H1 (cell line): ENCODE measurements around the gene ZBTB46. TPM values are rescaled to one million over a fixed set of nuclear protein-coding genes. Genes with fewer than 3 reads are reported as not detected.

Source experiments
- CBX5 ChIP-seq: fragments of 300-800, 300-1000 bp; sonication (generic); IDR thresholded peaks from 2 replicates; pipeline ENCODE4 v1.7.1; 2016; ENCODE audit warnings: antibody characterized with exemption, low read length, low read depth
- CHD1 ChIP-seq: IDR thresholded peaks from 2 replicates; pipeline ENCODE4 v1.6.1; 2012; ENCODE audit warnings: low read depth, low read length, improper control_type of control experiment
- EGR1 ChIP-seq: IDR thresholded peaks from 2 replicates; pipeline ENCODE4 v1.6.1; 2011; ENCODE audit warnings: low read depth, low read length, borderline replicate concordance
- RFX5 ChIP-seq: IDR thresholded peaks from 2 replicates; pipeline ENCODE4 v1.6.1; 2011; ENCODE audit warnings: low read depth, low read length, improper control_type of control experiment, borderline replicate concordance
- RNF2 ChIP-seq: fragments of 200-900, 300-1000 bp; sonication (generic); IDR thresholded peaks from 2 replicates; pipeline ENCODE4 v1.7.1; 2016; ENCODE audit warnings: borderline replicate concordance, low read depth, mild to moderate bottlenecking, antibody characterized with exemption, low read length; ENCODE audit not compliant: poor library complexity, severe bottlenecking; ENCODE audit errors: missing control alignments
- SIRT6 ChIP-seq: IDR thresholded peaks from one replicate; pipeline ENCODE4 v1.7.1; 2012; ENCODE audit warnings: low read length, inconsistent platforms
- TEAD4 ChIP-seq: IDR thresholded peaks from 2 replicates; pipeline ENCODE4 v1.6.1; 2012; ENCODE audit warnings: low read depth, low read length, inconsistent platforms, mixed read lengths
- YY1 ChIP-seq: IDR thresholded peaks from 2 replicates; pipeline ENCODE4 v1.6.1; 2011; ENCODE audit warnings: low read depth, mild to moderate bottlenecking, low read length
- polyA plus RNA-seq, 7 experiments: library from polyadenylated mRNA; depleted of rRNA in 3 of 7; stranded (reverse) in 5 of 7; unstranded in 2 of 7; fragments of >200 nt in 5 of 7; fragments of 200-250 nt in 2 of 7; gene quantifications; 1 replicate in 5 of 7; 2 replicates in 1 of 7; 4 replicates in 1 of 7; pipeline versions ENCODE4 v1.2.1 to v1.2.3, GENCODE V29; 2011 to 2013; ENCODE audit warnings: missing spikeins in 2 of 7, mixed read lengths in 2 of 7
- total RNA-seq: library from RNA; stranded (reverse); fragmentation: NEBNext Ultra II Directional; extraction: Animal tissue kit (Norgen Biotek cat#: 25700); gene quantifications from 2 replicates; pipeline ENCODE4 v1.2.1, GENCODE V29; 2021
- TF ChIP-seq, protein P1 (sequence below): IDR thresholded peaks from 2 replicates; pipeline ENCODE4 v1.6.1; 2011; ENCODE audit warnings: low read length, improper control_type of control experiment

ZBTB46 gene
- total and polyA plus RNA-seq, 2 of the 8 experiments (the other 6 are each of a cell fraction or from before 2014, with no cell fraction given), result 6.4 to 22.4 TPM

DNA sequence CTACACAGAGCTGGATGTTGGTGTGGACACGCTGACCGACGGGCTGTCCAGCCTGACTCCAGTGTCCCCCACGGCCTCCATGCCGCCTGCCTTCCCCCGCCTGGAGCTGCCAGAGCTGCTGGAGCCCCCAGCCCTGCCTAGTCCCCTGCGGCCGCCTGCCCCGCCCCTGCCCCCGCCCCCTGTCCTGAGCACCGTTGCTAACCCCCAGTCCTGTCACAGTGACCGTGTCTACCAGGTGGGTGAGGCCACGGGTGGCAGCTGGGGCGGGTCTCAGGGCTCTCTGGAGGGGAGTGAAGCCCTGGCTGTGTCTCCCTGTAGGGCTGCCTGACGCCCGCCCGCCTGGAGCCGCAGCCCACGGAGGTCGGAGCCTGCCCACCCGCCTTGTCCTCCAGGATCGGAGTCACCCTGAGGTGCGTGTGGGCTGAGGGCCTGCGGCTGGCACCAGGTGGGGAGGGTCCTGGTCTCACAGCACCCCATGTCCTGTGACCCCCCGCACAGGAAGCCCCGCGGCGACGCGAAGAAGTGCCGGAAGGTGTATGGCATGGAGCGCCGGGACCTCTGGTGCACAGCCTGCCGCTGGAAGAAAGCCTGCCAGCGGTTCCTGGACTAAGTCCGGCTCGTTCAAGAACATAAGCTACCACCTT lies 88.6 kb downstream of the ZBTB46 start (continued):
- no peak for TF ChIP-seq YY1
- TF ChIP-seq RFX5, result no peak
- TF ChIP-seq, protein P1, sequence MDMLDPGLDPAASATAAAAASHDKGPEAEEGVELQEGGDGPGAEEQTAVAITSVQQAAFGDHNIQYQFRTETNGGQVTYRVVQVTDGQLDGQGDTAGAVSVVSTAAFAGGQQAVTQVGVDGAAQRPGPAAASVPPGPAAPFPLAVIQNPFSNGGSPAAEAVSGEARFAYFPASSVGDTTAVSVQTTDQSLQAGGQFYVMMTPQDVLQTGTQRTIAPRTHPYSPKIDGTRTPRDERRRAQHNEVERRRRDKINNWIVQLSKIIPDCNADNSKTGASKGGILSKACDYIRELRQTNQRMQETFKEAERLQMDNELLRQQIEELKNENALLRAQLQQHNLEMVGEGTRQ, result no peak
- TF ChIP-seq CHD1, result no peak
- TF ChIP-seq CBX5, result no peak
- no peak for TF ChIP-seq TEAD4
- no peak for TF ChIP-seq RNF2
- no peak for TF ChIP-seq EGR1
- TF ChIP-seq SIRT6, result no peak
